ENCODE data around the gene DUSP9.
A peak's percentile ranks its signal among the peaks of the same experiment; 100 is the strongest.

DUSP9 gene

DNA sequence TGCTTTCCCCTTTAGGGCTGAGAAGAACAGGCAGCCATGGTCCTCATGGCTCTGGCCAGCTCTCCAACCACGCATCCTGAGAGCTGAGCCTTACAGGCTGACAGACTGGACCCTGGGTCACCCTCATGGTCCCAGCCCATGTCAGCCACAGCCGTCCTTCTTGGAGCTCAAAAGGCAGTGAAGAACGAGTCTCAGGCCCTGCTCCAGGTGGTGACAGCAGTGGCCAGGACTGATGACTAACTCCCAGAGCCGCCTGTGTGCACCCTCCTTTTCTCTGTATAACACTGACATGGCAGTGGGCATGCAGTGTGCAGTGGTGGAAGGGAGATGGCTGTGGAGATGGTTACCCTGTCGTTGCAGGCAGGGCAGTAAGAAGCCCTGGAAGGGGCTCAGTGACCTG is 10.3 kb upstream of the DUSP9 start:
- no peak for DNase-seq (ENCODE audit: low spot score)

DNA sequence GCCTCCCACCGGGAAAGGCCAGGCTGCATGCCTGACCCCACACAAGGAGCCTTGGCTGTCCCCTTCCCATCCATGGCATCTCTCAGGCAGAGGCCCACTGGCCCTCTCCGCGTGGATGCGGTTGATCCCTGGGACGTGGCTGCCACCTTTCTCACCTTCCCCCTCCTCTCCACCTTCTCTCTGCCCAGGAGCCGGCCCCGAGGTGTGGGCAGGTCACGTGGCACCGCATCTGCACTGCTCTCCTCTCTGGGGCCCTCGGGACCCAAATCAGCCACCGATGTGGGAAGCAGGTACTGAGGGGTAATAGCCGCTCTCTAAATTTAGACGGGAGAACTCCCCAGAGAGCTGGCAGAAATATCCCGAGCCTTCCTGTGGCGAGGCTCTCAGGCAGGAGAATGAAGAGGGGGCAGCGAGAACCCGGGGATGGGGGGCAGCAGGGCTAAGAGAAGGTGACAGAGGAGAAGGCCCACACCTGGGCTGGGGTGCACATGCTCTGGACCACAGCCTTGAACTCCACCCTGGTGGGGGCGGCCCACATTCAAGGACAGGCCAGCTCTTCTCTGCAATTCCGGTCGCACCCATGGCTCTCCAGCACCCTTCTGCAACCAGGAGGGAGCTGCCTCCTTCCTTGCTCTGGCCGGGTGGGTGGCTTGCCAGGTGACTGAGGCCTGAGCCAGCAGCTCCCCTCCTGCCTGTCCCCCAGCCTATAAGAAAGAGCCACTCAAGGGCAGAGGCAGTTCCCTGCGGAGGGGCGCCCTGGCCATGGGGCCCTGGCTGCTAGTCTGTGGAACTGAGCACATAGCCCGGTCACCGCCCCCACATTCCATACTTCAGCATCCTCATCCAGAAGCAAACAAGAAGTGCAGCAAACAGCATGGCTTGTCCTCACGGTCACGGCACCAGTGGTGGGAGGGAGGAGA is 9.6 kb upstream of the DUSP9 start:
- no peak for DNase-seq (ENCODE audit: low spot score)

DNA sequence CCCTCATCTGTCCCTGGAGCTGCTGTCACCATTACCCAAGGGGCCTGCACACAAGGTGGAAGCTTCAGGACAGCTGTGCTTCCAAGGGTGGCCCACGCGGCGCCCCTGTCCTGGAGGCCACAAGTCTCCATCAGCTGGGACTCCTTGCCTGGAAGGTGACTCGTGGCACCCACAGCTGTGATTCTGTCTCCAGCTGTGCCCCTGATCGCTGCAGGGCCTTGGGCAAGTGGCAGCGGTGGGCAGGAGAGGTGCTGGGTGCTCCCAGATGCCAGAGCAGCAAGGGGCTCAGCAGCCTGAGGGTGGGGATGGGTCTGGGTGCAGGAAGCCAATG is 9.0 kb upstream of the DUSP9 start:
- DNase-seq (ENCODE audit: low spot score), result no peak

DNA sequence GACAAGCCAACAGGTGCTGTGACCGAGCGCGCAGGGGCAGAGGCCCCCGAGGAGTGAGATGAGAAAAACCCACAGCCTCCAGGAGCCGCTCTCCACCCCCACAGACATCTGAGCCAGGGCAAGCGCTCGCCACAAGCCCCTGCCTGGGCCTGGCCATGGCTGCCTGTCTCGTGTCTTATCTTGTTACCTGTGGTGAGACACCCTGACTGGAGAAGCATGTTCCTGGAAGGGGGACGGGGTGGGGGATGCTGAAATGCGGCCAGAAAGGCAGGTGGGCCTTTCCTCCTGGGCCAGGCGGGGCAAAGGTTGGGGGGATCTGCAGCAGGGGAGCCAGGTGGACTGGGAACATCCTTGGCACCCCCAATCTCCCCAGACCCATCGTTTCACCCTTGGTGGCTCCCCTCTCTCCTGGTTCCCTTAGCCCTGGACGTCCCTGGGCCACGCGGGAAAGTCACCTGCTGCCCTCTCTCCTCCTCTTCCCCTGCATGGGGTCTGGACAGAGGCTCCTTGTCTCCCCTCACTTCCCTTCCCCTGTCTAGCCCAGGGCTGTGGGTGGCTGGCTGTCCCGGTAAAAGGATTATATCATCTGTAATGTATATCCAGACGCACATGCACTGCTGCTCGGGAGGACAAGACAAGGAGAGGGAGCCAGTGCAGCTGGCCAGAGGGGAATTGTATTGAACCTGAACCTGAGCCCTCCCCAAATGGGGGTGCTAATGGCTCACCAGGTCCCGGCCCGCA is 8.4 kb upstream of the DUSP9 start:
- DNase-seq (ENCODE audit: low spot score), result no peak

DNA sequence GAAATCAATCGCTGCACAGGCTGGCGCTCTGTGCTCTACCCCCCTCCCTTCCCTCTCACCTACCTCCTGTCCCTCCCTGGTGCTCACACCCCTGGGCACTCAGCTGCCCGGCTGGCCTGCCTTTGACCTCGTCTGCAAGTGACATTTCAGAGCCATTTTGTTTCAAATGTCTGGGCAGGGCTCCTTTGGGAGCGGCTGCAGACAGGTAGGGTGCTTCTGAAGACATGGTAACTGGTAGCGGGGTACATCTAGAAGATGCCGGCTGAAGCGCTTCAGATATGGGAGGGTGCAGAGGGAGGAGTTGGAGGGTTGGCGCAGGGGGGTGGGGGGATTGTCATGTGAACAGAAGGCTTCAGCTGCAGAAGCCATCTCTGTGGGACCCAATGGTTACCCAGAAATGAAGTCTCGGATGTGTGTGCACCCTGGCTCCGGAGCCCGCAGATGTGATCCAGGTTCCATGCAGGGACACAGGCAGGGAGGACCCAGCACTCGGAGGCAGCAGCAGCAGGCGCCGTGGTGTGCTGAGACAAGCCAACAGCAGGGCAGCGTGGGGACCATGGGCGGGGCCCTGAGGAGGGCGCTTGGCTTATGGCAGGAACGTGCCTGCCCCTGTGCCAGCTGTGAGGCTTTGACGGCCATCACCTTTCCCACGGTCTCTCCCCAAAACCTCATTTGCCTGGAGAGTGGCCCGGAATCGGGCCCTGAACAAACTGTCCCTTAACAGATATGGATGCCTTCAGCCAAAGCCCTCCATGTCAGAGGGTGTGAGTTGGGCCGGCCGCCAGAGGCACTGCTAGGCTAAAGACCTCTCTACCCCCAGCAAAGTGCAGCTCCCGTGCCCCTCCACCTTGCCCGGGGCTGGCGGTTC is 7.6 kb upstream of the DUSP9 start:
- DNase-seq (ENCODE audit: low spot score), result no peak

DNA sequence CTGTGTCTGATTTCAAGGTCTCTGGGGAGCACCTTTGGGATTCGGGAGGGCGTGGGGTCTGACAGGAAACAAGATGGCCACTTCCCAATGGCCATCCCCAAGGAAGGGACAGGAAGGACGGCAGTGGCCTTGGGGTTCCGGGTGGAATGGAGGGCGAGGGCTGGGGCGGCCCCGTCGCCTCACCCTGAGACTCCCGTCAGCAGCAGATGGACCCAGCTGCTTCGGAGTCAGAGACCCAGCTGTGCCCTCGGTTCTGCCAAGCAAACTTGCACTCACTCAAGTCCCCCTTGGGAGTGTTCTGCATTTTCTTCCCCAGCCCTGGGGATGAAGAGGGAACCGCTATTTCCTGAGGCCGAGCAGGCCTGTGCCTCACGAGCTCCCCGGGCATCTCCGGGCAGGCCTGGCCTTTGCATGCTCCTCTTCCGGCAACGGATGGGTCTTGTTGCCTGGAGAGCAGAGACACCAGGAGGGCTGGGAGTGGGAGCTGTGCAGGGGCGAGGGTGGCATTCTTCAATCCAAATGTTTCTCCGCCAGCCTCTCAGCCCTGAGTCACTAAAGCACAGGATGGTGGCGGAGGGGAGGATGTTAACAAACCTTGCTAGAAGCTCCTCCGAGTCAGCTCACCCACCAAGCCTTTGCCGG is 6.8 kb upstream of the DUSP9 start:
- DNase-seq (ENCODE audit: low spot score), result no peak

DNA sequence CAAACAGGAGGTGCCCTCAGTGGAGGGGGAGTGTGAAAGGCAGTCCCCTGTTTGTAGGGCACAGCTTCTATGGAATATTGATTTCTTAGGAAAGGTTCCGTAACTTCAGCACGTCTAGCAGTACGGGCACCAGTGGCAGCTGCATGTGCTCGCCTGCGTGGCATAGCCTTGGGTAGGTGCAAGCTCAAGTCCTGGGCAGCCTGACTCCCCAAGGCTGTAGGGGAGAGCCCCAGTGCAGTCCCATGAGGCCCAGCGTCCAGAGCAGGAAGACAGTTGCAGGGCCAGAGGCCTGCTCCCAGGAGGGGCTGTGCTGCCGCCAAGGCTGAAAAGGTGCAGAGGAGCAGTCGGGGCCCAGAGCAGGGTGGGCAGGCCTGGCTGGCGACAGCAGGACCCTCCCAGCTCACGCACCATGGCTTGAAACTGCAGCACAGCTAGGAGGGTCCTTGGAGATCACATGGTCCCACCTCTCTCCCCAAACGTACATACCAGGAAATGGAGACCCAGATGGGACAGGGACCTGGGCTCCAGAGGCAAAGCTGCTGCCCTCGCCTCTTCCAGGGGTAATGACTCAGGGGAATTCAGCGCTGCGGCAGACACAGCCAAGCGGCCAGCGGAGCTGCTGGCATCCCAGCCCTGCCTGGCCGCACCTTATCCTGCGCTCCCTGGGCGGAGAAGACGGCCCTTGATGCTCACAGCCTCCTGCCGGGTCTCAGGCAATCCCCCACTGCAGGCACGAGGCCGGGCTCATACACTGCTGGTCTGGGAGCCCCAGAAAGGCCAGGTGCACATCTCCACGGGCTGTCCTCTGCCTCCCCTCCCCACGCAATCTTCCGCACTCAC is 6.0 kb upstream of the DUSP9 start:
- no peak for DNase-seq (ENCODE audit: low spot score)

DNA sequence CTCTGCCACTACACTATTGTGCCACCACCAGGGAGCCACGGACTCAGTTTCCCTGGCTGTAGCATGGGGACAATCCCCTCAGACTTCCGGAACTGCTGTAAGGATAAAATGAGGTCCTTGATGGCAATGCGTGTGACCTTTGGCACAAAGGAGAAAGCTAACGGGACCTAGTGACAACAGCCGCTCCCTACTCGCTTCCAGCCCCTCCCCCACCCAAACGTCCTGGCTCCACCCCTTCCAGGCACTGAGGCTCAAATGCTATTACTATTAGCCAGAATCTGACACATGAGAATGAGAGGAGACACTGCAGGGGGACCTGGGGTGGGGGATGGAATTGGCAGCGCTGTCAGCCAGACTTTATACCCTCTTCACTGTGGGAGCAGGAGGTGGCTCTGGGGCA is 5.4 kb upstream of the DUSP9 start:
- no peak for DNase-seq (ENCODE audit: low spot score)

DNA sequence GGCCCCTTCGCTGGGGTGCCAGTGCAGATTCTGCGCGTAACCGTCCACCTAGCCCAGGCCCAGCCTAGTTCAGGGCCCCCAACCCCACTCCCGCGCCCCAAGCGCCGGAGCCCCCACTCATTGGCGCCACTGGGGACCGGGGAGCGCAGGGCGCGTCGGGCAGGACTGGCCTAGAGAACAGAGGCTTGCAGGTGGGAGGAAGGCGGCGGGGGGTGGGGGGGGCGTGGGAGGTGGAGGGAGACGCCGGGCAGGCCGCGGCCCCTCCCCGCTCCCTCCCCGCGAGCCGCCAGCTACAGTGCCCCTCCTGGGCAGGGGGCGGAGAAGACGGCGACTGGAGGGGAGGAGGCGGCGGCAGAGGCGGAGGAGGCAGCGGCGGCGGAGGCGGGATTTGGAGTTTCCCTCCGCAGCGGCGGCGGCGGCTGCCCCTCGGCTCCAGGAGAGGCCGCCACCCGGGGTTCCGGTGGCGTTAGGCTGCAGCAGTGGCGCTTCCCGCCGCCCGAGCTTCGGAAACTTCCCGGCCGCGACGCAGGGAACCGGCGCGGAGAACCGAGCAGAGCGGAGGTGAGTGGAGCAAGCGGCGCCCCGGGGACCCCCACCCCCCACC is 4.8 kb upstream of the DUSP9 start:
- no peak for DNase-seq (ENCODE audit: low spot score)

DNA sequence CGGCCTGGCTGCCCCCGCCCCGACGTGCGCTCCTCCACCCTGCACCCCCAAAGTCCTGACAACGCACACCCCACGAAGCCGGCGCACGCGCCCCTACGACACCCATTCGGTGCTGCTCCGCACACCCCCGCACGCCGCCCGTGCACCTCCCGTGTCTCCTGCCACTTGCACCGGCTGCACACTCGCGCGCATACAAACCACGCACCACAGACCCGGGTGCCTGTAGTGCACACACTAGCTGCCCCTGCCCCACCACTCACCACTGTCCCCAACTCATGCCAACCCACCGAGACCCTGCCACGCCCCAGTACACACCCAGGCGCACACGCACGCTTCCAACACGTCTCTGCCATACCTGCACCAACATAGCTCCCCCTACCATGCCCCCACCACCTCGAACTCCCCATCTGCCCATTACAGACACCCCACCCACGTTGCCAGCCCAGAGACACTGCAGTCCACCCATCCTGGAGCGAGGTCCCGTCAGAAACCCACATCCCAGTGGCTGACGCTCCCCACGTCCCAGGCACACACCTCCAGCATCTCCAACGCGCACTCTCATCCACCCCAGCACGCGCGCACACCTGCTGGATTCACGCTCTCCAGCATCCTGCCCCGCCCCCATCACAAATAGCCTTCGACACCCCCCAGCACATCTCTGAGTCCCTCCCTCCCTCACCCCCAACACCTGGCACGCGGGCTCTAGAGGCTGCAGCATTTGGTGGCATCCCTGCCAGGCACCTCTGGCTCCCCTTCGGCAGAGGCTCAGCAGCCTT is 4.2 kb upstream of the DUSP9 start:
- no peak for DNase-seq (ENCODE audit: low spot score)

DNA sequence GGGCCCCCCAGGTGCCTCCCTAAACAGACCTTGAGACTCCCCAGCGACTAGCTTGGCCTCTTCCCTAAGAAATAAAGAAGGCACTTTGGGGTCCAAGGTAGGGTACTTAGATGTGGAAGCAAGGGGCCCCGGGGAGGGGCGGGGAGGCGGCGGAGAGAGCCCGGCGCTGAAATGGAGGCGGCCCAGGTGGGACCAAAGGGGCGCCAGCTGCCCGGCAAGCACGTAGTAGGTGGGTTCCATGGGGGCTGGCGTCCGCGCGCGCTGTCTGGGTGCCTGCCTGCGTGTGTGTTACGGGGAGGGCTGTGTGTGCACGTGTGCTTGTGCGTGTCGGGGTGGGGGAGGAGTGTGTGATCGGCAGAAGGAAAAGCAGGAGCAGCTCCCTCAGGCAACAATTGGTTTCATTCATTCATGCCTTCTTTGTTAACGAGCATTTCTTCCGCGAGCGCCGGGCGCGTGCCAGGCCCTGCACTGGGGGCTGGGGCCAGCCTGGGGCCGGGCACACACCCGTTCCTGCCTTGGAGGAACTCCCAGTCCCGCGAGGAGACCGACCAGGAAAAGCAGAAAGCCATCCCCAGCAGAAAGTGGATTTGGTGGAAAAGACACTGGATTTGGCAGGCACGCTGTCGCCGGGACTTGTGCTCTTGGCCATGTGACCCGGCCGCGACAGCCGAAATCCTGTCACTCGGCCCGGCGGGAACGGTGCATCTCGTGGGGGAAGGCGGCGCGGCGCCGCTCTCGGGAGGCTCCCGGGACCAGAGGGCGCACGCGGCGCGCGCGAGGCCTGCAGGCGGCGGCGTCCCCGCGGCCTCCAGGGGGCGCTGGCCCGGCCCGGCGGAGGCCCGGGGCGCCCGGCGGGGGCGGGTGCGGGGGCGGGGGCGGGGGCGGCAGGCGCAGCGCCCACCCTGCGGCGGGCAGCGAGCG is 3.3 kb upstream of the DUSP9 start:
- DNase-seq (ENCODE audit: low spot score), result peak; percentile 4

DNA sequence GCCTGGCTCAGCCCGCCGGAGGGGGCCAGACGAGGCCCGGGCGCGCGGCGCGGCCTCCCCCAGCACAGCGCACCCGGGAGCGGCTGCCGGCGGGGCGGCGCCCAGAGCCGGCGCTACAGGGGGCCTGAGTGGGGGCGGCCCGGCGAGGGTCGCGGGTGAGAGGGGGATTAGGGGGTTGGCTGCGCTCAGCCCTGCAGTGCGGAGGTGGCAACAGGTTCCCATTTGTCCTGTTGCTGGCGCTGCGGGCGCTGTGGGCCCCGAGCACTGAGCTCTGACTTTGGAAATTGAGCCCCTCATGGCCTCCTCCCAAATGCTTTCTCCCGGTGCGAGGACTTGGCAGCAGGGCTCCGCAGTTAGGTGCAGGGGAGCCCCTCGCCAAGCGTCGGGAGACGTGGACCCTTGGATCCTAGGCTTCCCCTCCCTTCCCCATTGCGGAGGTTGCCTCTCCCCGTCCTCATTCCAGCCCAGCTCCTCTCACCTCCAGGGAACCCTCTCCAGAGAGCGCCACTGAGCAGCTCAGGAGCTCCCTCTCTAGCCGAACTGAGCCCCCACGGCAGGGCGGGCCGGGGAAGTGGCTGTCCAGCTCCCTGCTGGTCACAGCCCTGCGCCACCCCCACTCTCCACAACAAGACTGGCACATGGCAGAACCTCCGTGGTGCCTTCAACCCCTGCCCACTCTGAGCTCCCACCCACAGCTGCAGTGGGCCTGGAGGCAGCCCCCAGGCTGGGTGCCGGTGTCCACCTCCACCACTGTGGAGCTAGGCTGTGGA is 2.5 kb upstream of the DUSP9 start:
- no peak for DNase-seq (ENCODE audit: low spot score)

DNA sequence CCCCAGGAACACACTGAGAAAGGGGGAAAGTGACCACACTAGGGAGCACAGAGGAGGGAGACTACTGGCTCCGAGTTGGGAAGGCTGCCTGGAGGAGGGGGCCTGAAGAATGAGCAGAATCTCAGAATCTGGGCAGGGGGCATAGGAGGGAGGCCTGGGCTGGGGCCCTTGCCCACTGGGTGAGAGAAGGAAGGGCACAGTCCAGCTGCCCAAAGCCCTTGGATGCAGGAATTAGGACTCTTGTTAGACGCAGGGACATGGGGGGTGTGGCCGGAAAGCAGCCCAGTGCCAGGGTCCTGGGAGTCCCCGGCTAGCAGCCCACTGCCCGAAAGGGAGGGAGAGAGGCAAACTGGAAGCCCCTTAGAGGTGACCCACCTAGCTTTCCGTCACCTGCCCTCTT is 1.9 kb upstream of the DUSP9 start:
- DNase-seq (ENCODE audit: low spot score), result no peak

DNA sequence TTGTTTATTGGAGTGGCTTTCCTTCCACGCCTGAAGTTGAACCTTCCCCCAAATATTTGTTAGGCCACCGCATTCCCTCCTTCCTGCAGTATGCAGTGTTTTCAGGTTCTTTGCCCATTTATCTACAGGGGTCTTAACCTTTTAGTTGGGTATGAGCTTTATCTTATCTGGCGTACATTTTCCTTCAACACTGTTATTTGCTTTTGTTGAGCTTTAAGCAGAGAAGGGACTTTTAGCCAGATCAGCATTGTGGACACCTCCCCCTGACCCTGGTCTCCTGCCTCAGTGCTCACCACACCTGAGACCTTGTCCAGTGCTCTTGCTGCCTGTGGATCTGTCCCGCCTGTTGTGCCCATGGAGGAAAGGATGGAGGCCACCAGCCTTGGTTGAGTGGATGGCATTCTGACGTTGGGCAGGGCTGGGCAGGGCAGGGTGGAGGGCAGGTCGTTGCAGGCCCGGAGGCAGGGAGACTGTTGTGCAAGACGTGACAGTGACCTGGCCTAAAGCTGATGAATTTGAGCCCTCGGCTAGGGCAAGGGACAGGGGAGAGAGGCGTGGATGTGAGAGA is 998 bp upstream of the DUSP9 start:
- DNase-seq (ENCODE audit: low spot score), result no peak

DNA sequence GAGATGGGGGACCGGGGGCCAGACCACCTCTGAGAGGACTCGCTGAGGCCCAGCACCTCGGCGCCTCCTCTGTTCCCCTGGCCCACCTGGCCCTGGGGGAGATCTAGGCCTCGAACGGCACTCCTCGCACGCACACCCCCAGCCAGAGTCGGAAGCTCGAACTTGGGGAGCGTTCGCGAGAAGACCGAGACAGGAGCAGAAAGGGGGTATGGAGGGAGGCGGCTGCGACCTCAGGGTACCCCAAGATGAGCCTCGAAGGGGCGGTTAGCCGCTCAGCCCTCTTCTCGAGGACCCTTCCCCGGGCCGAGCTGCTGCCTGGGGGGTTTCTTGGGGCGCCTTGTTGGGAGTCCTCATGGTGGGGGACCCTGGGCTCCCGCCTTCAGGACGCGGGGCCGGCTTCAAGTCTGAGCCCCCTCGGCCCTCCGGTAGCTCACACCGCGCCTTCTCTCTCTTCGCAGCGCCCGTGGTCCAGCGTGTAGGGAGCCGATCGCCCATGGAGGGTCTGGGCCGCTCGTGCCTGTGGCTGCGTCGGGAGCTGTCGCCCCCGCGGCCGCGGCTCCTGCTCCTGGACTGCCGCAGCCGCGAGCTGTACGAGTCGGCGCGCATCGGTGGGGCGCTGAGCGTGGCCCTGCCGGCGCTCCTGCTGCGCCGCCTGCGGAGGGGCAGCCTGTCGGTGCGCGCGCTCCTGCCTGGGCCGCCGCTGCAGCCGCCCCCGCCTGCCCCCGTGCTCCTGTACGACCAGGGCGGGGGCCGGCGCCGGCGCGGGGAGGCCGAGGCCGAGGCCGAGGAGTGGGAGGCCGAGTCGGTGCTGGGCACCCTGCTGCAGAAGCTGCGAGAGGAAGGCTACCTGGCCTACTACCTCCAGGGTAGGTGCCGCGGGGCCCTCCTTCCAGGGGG is 706 bp downstream of the DUSP9 start:
- no peak for DNase-seq (ENCODE audit: low spot score)

DNA sequence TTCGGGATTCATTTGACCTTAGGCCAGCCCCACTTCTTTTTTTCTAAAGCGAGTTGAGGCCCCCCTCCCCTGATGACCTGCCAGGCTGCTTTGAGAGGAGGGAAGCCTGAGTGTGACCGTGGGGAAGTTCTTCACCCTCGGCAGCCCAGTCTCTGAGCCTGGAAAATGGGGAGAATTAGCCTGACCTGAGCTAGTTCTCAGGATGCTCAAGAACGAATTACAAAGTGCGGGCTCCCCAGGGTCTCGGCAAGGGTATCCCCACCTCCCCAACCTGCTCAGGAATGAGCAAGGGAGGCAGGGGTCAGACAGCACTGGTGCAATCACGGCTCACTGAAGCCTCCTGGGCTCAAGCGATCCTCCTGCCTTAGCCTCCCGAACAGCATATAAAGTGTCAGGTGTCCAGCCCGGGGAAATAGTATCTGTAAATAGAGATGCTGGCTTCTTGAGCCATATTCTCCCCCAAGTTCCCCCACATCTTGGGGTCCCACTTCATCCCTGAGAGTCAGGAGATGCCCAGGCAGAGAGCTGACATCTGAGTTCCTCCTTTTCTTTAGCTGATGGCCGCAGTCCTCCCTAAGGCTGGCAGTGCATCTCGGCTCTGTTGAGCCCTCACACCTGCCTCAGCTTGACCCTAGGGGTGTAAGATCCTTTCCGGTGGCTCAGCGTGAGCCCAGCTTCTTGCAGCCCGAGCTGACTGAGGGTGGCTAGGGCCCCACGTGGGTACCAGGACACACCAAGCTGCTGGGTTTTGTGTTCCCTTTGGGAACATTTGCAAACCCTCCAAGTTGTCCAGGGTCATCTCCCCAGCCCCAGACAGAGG is 1.6 kb downstream of the DUSP9 start:
- DNase-seq (ENCODE audit: low spot score), result no peak
